GM19240 (cell line): Measurements from ENCODE around the gene TMTC1.

ENCODE experiments used
- DNase-seq: peaks from one replicate; pipeline ENCODE4 v3.0.0; 2011; ENCODE audit warnings: low spot score; ENCODE audit not compliant: insufficient read length

The TMTC1 gene

GRCh38 chr12:29545102-29545467 lies 238.7 kb downstream of the TMTC1 start:
- DNase-seq = no peak

DNA sequence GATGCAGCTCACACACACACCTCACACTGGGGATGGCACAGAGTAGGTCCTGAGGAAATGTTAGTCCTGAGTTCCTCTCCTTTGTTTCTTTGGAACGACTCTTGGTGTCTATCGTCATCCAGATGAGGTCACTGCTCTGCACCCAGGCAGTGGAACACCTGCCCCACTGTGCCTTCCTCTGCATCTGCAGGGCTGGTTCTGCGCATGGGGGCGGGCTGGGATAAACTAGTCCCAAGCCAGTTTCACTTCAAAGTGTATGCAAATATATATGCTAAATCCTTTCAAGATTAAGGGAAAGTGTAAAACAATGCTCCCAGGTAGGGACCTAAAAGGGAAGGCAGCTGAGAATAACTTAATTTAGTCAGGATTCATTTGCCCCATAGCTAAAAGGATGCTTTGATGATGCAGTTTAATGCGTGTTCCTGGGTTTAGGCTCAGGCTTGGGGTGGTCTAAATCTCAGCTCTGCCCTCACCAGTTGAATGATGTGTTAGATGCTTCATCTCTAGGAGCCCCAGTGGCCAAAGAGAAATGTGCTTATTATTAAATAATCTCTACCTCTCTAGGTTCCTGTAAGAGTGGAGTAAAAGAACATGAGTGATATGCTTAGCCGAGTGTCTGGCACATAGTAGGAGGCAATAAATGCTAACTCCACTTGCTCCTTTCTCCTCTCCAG lies 239.2 kb downstream of the TMTC1 start:
- DNase-seq = no peak

- no peak for DNase-seq
Measured at GRCh38 chr12:29543036-29543435, 240.7 kb downstream of the TMTC1 start.

DNA sequence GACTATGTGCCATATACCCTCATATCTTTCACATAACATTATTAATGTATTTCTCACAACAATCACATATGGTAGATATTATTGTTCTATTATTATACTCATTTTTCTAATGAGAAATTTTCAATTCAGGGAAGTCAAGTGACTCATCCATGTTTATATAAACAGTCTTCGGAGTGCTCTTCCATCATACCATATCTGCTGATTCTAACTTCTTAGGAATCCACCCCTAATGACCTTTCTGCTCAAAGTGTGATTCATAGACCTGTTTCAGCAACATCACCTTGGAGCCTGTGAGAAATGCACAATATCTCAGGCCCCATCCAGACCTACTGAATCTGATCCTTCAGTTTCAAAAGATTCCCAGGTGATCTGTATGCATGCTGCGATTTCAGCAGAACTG lies 246.4 kb downstream of the TMTC1 start:
- DNase-seq = no peak

DNA sequence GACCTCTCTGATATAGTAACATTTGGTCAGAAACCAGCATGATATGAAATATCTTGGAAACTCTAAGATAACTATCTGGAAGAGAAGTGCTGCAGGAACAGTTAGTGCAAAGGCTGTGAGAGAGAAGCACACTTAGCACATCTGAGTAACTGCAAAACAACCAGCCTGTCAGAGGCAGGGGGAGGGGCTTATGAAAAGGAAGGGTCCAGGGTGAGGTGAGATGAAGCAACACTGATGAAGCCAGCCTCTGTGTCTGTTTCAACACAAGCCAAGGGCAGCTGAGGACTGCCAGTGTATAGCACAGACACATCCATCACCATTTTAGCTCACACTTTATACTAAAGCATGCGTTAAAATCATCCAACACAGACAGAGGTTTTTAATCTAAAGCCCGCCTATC lies 248.8 kb downstream of the TMTC1 start:
- no peak for DNase-seq

DNA sequence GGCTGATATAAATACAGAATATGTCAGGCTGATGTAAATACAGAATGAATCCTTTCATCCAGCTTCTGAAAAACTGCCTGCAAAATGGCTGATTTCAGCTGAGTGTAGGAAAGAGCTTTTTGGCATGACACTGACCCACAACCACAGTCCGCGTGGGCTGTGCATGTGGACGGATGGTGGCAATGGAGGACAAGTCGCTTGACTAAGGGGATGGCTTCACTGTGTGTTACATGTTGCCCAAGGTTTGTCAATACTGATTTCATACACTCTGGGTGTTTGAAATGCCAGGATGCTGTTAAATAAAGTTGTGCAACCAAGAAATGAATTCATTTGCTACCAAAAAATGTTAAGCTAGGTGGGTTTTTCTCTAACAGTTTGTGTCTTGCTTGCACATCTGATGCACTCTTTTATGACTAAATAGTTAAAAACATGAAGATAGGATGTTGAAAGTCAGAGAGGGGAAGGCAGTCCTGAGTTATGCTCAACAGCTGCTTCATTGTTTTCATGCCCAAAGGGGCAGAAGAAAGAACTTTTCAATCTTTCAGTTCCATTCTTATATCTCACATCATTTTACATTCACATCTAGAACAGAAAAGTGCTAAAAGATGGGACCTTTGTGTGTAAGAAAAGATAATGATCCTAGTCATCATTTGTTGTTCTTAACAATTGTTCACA lies 249.8 kb downstream of the TMTC1 start:
- DNase-seq = no peak

GRCh38 chr12:29531471-29531870 lies 252.3 kb downstream of the TMTC1 start:
- DNase-seq = no peak

GRCh38 chr12:29530436-29530835 lies 253.3 kb downstream of the TMTC1 start:
- DNase-seq = no peak

- no peak for DNase-seq
Measured at GRCh38 chr12:29528161-29528560, 255.6 kb downstream of the TMTC1 start.

- no peak for DNase-seq
Measured at GRCh38 chr12:29521951-29522350, 261.8 kb downstream of the TMTC1 start.

GRCh38 chr12:29519585-29520182 lies 264.1 kb downstream of the TMTC1 start:
- no peak for DNase-seq

GRCh38 chr12:29518407-29518806 lies 265.3 kb downstream of the TMTC1 start:
- DNase-seq = no peak

- no peak for DNase-seq
Measured at GRCh38 chr12:29517264-29517663, 266.5 kb downstream of the TMTC1 start.

DNA sequence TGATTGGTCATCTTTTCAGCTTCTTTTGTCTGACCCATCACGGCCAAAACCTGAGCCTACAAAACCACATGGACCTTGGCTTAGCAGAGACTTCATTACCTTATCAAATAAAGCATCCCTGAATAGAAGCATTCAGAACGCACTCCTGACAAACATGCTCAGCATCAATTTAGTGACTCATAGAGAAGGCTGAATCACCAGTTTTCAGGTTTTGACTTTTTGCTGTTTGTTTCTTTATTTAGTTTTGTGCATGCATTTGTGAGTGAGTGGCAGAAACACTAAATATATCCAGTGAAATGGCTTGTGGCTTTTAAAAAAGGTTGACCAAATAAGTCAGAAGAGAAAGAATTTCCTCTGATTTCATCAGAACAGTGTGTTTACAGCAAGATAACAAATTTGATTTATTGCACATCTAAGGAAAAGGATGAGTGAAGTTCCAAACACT lies 267.3 kb downstream of the TMTC1 start:
- no peak for DNase-seq

- DNase-seq = no peak
Measured at GRCh38 chr12:29510591-29511185, 273.1 kb downstream of the TMTC1 start.

DNA sequence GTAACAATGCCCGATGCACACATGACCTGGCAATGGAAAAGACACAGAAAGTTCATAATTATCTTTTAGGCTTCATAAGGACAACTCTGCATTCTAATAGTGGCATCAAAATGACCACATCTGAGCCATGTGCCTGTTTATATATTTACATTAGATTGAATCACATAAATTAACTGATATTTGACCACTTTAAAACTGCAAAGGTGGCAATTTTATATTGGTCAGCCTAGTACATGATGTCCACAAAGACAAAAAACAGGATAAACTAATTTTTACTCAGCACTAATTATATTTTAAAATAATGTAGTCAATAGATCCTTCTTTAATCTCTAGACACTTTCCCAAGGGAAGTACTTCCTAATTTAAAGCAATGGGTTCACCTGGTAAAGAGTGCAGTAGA lies 274.2 kb downstream of the TMTC1 start:
- no peak for DNase-seq

GRCh38 chr12:29508949-29509348 lies 274.8 kb downstream of the TMTC1 start:
- no peak for DNase-seq

GRCh38 chr12:29505122-29505521 lies 278.6 kb downstream of the TMTC1 start:
- no peak for DNase-seq

DNA sequence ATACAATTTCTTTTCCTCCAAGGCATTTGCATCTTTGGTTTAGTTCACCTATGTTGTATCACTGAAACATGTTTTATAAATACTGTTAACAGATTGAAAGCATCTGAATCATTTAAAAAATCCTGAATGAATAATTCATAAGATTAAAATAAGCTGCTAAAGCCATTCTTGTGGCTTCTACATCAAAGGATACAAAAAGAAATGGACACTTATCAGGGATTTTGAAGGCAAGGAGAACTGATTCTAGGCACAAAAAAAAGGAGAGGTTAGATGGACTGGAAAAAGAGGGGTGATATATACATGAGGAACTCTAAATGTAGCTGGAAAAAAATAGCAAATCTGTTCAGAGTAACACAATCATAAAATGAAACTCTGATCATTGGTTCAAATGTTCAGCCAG lies 280.5 kb downstream of the TMTC1 start:
- DNase-seq = no peak

GRCh38 chr12:29499235-29499634 lies 284.5 kb downstream of the TMTC1 start:
- no peak for DNase-seq

- no peak for DNase-seq
Measured at GRCh38 chr12:29497588-29497987, 286.2 kb downstream of the TMTC1 start, which contains the start of gene OVCH1. TSS of gene OVCH1 (minus strand) at chr12:29497686. CDS start at chr12:29497686, 0 bp downstream.

- DNase-seq = no peak
Measured at GRCh38 chr12:29492891-29493290, 290.9 kb downstream of the TMTC1 start.
